Inflammatory macrophage (primary cell): ENCODE results near the gene FGF23.
A peak's percentile ranks its signal among the peaks of the same experiment; 100 is the strongest.

Source experiments
- DNase-seq, 2 donors: peaks; one replicate each; pipeline ENCODE4 v3.0.0-alpha.2; 2020 to 2022

Gene FGF23

DNA sequence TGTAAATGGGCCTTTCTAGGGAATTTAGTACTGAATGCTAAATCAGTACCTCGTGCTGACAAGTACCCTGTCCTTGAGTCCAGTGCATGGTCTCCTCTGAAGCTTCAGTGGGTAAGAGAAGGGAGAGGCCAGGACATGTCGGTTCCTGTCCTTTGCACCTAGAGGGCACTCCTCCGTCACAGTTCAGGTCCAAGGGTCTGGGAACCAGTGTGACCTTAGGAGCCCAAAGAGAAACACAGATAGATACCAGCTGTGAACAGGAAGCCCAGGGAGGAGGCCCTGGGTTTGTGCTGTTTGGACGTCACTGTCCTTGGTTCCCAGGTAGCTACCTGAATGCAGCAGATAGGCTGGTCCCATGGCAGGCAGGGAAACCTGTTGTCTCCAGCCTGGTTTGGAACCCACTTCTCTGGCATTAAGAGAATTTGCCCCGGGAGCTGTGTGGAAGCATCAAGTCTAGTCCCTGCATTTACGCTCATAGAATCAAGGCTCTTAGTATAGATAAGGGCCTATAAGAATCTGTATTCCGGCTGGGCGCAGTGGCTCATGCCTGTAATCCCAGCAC is 3.9 kb upstream of the FGF23 start:
- no peak for DNase-seq

DNA sequence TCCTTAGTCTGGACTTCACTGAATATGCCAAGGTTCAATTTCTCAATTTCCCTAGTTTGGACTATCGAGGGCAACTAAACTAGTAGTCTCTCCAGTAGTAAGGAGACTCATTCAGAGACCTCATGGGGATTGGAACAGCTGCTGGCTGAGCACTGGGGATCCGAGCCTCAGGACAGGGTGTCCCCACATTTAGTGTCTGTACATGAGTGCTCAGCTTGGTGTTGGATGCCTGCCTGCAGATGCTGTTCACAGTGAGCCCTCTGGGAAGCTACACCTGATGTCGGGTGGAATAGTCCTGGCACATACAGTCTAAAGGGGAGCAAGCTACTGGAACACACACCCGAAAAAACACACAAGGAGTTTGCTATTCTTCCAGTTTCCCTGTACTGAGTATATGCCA is 820 bp upstream of the FGF23 start:
- DNase-seq: no peak

DNA sequence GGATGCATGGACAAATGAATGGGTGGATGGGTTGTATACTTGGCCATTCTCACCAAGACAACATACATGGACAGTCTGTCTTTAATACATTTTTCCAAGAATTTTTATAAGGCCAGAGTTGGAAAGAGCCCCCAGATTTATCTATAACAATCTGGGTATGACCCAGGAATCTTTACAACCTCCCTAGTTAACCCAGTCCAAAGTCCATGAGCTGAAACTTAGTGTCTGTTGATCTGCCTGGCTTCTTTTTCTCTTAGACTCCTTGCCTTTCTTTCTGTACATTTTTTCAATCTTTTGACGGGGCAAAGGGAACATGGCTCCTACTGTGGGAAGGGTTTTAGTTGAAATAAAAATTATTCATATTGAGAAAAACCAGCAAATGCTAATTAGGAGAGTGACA is 740 bp downstream of the FGF23 start:
- no peak for DNase-seq

DNA sequence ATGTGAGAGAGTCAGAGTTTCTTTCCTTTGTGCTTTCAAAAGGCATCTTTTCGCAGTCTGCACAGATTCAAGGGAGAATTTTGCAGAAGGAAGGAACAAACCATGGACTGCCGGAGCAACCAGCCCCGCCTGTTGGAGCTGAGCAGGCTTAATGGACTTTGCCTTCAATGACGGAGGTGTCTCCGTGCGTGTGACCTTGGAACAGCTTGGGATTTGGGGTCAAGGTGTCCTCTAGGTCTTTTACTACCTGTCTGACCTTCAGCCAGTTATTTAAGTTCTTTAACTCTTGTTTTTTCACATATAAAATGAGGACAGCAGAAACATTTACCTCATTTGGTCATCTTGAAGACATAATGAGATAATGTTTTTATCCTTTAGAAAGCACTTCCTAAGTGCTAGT is 4.1 kb downstream of the FGF23 start:
- no peak for DNase-seq

DNA sequence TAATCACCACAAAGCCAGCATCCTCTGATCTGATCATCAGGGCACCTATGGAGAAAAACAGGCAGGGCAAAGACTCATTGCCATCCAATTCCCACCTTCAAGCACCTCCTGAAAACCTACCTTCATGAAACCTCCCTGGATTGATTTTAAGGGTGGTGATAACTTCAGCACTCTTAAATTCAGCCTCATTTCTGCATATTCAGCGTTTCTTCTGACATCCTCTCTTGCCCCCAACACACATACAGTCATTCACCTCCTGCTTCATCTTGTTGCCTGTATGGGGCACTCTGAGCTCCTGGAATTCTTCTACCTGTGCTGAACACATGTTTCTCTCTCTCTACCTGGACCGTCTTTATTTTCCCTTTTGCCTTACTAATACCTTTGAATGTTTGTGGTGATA is 6.9 kb downstream of the FGF23 start:
- no peak for DNase-seq

DNA sequence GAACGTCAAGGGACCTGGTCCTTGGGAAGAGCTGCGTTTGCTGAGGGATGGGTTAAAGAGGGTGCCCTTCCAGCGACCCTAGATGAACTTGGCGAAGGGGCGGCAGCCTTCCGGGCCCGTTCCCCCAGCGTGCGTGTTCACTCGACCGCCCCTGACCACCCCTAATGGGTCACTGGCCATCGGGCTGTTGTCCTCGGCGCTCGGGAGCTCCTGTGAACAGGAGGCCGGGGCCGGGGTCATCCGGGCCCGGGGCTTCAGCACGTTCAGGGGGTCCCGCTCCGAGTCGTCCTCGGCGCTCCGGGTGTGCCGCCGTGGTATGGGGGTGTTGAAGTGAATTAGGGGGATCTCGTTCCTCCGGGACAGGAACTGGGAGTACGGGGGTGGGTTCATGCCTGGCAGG is 9.2 kb downstream of the FGF23 start:
- DNase-seq: no peak

DNA sequence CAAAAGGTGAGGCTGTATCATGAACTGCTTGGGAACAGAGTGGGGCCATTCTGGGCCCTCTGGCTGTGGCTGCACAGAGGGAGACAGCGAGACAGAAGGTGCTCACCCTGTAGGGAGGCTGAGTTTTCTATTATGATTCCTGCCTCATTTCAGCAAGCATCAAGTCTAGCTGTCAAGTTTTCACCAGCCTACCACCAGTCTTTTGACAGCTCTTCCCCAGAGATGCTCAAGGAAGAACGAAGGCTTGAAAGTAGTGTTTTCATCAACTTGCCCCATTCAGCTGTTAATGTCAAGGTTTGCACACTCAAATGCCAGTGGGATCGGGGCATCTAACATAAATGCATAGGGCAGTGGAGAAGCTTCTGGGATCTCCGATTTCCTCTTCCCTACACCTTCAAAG is 10.0 kb downstream of the FGF23 start:
- DNase-seq: no peak

DNA sequence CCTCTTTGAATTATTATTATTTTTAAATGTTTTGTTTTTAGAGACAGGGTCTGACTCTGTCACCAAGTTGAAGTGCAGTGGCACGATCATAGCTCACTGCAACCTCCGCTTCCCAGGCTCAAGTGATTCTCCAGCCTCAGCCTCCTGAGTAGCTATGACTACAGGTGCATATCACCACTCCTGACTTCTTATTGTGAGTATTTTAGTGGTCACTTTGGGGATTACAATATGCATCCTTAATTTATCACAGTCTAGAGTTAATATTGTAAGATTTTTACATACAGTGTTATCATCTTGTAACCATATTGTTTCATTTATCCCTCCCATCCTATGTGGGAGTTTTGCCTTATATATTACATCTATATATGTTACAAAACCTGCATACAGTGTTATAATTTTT is 13.4 kb downstream of the FGF23 start:
- DNase-seq: no peak

DNA sequence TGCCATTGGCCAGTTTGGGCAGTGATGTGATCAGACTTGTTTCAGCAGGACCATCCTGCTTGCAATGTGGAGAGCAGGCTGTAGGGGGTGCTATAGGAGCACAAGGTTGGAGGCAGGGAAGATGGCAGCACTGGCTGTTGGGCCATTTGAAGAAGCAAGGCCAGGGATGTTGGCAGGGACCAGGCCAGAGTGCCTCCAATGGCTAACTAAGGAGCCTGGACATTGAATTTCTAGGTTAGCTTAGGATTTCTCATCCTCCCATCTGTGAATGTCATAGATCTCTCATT is 23.5 kb downstream of the FGF23 start:
- DNase-seq: peak; percentile 49 to 57

DNA sequence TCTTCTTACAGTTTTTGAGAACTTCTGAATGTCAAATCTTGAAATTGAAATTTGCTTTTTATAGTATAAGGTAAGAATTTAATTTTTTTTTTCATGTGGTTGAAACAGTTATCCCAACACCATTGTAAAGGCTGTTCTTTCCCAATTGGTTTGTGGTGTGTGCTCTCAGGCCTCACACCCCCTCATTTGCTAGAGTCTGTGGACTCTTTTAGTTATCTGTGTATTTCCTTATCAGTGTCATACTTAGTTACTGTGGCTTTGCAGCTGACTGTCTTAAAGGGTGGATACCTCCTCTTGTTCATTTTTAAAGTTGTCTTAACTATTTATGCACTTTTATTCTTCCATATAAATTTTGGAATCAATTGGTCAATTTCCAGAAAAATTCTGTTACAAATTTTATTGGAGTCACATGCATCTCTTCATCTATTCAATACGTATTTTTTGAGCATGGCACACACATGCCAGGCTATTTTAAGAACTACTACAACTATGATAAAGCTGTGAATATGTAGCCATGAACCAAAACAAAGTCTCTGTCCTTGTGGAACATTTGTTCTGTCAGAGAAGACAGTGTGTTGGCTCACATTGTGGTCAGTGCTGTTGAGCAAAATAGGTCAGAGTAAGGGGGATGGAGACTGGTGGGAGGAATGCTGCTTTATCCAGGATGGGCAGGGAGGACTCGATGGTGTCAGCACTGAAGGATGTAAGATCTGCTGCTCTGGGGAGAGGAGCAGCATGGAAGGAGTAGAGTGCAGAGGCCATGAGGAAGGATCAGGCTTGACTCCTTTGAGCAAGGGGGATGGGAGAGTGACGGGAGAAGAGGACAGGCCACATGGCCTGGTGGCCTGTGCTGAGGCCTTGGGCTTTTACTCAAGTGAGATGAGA is 24.1 kb downstream of the FGF23 start:
- no peak for DNase-seq

DNA sequence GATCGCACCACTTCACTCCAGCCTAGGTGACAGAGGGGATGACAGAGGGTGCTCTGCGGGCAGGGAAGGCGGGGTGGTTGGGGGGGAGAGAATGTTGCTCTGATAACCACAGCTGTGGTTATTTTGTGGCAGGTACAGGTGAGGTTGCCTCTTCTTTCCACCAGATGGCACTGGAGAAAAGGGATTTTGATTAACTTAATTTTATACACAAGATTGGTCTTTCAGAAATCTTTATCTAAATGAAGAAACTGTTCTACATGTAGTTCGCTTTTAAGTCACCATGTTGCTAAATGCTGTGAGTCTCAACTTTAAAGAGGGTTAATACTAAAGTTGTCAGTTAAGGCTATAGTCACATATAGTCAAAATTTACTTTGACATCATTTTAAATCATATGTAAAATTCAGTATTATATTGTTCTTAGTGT is 25.7 kb downstream of the FGF23 start:
- DNase-seq: no peak

DNA sequence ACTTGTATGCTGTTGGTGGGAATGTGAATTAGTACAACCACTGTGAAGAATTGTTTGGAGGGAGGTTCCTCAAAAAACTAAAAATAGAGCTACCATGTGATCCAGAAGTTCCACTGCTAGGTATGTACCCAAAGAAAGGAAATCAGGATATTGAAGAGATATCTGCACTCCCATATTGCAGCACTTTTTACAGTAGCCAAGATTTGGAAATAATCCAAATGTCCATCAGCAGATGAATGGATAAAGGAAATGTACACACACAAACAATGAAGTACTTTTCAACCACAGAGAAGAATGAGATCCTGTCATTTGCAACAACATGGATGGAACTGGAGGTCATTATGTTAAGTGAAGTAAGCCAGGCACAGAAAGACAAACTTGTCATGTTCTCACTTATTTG is 32.6 kb downstream of the FGF23 start:
- no peak for DNase-seq

DNA sequence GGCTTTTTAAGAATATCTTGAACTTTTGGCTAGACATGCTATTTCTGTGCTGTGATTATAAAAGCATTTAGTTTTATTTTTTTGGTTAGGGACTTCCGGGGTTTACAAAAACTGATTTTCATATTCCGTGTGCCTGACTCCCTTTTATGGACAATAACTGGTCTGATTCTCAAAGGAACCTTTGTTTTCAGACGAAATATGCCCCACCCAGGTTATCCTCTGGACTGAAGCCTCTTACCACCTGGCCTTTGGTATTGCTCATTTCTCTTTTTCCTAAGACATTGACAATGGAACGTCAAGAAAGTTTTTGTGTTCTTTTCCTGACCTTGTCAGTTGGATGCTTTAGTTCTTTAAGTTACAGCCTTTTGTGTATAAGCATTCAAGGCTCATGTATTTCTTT is 47.7 kb downstream of the FGF23 start:
- no peak for DNase-seq

DNA sequence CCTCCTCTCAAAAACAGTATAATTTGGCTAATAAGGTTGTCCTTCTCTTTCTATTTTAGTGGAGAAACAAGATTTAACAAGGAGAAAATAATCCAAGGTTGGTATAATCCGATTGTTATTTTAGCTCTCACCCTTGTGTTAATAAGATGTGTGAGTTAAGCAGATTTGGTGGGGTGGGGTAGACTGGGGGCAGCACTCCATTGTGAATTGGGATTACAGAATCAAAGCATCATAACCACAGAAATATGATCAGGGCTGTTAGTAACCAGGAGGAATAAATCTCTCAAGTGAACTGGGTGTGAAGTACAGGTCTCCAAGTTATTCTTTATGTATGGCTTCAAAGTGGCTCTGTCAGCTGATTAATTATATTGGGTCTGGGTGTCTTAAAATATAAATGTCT is 48.3 kb downstream of the FGF23 start:
- no peak for DNase-seq

DNA sequence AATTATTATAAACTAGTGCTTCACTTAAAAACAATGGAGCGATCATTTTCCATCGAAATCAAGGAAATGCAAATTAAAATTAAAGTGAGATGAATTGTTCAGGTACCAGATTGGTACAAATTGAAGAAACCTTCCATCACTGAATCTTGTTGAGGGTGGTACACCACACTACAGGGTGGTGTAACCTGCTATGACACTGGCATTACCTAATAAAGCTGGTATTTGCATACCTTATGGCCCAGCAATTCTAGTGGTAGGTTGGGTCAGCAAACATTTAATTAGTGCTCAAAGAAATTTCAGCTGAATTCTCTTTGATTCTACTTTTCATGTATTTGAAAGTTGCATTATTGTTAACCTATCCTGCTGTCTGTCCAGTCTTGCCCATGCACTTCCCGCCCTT is 49.3 kb downstream of the FGF23 start:
- no peak for DNase-seq

DNA sequence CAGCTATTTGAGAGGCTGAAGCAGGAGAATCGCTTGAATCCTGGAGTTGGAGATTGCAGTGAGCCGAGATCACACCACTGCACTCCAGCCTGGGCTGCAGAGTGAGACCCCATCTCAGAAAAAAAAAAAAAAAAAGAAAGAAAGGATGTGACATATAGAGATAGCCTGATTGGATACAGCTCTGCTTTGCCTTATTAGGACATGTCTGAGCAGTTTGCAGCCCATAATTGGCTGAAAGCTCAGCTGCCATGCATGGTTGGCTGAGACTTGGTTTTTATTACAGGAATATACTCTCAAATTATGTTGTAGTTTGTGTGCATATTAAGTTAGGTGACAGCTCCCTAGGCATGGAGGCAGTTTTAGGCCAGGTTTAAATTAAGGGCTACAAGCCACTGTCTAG is 52.2 kb downstream of the FGF23 start:
- DNase-seq: no peak

DNA sequence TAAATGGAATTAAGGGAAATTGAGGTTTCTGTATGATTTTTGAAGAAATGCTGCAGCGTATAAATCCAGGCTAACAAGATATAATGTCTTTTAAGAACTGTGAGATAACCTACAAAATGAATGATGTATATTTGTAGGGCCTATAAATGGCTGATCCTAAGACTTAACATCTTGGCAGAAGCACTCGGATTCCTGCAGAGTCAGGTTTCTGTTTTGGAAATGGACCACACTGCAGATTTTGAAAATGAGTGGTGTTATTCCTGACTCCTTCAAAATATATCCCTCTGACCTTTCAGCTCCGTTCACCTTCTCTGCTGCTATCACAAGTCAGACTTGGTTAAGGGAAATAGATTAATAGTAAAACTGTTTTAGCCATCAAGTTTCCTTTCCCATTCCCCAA is 53.5 kb downstream of the FGF23 start:
- DNase-seq: no peak

DNA sequence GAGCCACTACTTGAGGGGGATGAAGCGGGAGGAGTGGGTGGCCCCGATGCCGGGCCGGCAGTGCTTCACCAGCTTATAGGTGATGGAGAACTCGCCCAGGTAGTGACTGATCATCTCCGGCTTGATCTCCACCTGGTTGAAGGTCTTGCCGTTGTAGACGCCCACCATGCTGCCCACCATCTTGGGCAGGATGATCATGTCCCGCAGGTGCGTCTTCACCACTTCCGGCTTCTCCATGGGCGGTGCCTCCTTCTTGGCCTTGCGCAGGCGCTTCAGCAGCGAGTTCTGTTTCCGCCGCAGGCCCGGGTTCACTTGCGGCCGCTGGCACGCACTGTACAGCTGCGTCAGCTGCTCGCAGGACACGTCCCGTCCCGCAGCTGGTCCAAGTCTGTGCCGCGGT is 55.1 kb downstream of the FGF23 start:
- no peak for DNase-seq

DNA sequence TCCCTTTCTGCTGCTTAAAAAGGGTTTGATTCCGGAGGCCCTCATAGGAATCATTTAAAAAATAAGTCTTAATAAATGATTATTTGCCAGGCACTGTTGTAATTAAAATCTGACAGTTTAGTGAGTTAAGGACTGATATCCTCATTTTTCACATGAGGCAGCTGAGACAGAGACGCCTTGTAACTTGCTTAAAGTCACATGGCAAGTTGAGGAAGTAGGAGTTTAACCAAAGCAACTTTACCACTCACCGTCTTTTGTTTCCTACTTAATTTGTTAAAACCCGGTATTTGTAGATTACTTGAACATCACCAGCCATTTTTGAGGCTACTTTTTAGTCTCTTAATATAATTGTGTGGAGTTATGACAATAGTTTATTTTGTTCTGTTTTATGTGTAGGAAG is 56.1 kb downstream of the FGF23 start:
- peak; percentile 70 to 73 for DNase-seq

DNA sequence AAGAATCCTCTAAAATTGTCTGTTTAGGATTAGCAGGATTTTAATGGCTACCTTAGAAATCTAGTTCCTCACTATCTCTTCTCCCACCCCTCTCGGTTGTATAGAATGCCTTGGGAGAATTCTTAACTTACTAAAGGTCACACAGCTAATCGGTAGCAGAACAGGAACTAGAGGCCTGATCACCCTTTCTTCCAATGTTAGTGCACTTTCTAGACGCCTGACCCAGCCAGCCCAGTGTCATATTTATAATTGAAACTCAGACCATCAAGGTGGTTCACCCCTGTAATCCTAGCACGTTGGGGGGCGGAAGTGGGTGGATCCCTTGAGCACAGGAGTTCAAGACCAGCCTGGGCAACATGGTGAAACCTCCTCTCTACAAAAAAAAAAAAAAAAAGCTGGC is 56.8 kb downstream of the FGF23 start:
- peak; percentile 44 to 66 for DNase-seq

DNA sequence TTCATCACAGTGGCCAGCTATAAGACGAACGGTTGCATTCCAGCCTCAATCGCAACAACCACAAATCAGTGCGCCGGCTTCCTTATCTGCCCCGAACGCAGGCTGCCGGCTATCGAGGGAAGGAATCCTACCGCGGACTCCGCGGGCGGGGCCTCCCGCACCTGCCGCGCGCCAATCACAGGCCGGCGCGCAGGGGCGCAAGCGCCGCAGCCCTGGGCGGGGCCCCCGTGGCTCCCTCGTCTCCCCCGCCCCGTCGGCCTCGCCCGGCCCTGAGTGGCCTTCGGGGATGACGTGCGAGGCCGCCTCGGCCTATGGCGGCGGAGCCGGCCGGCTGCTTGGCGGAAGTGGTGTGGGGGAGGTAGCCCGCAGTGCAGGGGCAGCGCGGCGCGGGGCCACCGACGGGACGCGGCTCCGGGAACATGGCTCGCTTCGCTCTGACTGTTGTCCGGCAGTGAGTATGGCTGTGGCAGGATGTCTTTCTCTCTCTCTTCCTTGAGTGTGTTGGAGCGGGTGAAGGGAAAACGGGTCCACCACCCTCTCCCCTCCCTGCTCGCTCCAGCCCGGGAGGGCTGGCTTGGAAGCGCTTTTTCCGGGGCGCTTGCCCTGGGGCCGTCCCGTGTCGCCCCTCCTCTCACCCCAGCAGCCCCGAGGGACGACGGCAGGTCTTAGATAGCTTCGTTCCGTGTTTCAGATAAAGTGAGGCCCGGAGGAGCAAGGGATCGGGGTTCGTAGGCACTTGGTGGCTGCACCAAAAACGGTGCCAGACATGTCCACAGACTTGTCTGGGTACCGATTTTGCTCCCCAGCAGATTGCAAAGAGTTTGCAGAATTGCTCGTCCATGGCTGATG is 58.4 kb downstream of the FGF23 start, which contains the start of gene TIGAR:
Gene TIGAR (plus strand): TSS at position 361 of the 849 bp plus-strand sequence. CDS start 59 bp downstream, at position 420.
- DNase-seq: peak; percentile 97 to 99

DNA sequence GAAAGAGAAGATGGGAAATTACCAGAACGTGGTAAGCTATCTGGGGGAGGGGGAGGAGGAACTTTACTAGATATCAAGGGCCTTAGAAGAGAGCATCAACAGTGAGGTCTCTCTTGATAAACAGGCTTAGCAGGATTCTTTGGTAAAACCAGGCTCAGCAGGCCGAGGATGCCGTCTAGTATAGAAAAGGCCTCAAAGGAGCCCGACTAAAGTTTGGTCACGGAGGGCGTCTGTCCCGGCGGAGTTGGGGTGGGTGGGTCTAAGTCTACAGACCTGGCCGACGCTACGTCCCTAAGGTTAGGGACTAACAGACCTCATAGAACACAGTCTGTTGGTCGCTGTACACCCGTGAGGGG is 59.0 kb downstream of the FGF23 start:
- DNase-seq: no peak
